ENCODE data around the gene CSNK1G2. TPM values are rescaled to one million over a fixed set of nuclear protein-coding genes. Genes with fewer than 3 reads are reported as not detected.

Gene CSNK1G2
- total and polyA plus RNA-seq, 2 experiments from 2014 or later = 97.7 to 100 TPM

DNA sequence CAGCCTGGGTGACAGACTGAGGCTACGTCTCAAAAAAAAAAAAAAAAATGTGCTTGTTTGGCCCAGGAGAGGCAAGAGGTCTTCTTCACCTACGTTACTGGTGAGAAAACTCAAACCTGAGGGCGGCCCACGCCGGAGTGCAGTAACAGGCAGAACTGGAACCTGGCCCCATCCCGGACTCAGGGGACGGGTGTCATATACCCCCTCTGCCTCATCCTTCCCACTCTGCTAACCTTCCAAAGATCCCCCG is 36.2 kb upstream of the CSNK1G2 start:
- no peaks in the 10 kb centered on the region for H3K27me3 ChIP-seq
- H3K4me3 ChIP-seq = no peak overlapping the region
- no peak for TF ChIP-seq CTCF (IDR thresholded peaks at IDR 0.05; ENCODE audit: low read depth, low read length)
- no peaks in the 10 kb centered on the region for H3K36me3 ChIP-seq
- no peak overlapping the region for H3K27ac ChIP-seq
- no peaks in the 10 kb centered on the region for H3K4me1 ChIP-seq (ENCODE audit: low read depth)
- DNase-seq (ENCODE audit: low read depth in 1 of 2, low spot score in 1 of 2) = no peak
- no peaks in the 10 kb centered on the region for H3K9me3 ChIP-seq (ENCODE audit: low read depth)

DNA sequence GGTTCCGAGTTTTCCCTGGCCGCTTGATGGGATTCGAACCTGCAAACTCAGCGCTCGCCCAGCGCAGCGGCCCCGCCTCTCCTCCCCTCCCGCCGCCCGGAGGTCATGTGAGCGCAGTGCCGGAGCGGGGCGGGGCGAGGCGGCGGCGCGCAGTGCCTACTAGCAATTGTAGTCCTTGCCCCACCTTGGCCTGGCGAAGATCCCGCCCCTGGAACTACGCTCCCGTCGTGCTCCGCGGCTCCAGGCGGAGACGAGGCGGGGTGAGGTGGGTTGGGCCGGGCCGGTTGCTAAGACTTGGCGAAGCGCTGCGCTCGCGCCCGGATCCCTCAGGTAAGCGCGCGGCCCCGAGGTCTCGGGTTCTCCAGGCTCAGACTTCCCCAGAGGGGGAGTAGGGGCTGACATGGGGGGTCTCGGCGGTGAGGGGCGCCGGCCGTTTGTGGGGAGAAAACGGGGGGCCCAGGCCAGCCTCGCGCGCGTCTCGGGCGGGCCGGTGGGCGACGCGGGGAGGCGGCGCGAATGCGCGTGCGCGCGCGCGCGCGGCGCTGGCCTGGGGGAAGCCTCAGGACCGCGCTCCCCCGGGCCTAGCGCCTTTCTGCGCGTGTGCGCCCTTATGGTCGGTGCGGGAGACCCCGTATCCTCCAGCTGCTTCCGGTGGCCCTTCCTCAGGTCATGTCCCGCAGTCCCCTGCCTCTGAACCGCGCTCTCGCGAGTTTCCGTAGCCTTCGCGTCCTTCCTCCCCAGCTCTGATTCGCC is 35.7 kb upstream of the CSNK1G2 start, which contains the start of the genes ADAT3 and SCAMP4:
Gene ADAT3 (plus strand): TSS at position 290 of the 753 bp plus-strand sequence. CDS start 6,649 bp downstream, outside the sequence.
Gene SCAMP4 (plus strand): TSS at position 290 of the 753 bp plus-strand sequence. CDS start 9,621 bp downstream, outside the sequence.
- no peaks in the 10 kb centered on the region for H3K27me3 ChIP-seq
- no peaks in the 10 kb centered on the region for H3K4me1 ChIP-seq (ENCODE audit: low read depth)
- no peaks in the 10 kb centered on the region for H3K9me3 ChIP-seq (ENCODE audit: low read depth)
- no peaks in the 10 kb centered on the region for H3K36me3 ChIP-seq
- H3K27ac ChIP-seq = peak within 1 kb of the TSS; percentile 82
- H3K4me3 ChIP-seq = peak within 1 kb of the TSS; percentile 45
- no peak for TF ChIP-seq CTCF (IDR thresholded peaks at IDR 0.05; ENCODE audit: low read depth, low read length)
- peak; percentile 98 to 100 for DNase-seq (ENCODE audit: low read depth in 1 of 2, low spot score in 1 of 2)

GRCh38 chr19:1905863-1906375 is 35.1 kb upstream of the CSNK1G2 start:
- Histone ChIP-seq H3K36me3 (no peaks in the 10 kb centered on the region), H3K27ac (peak overlapping the region; percentile 82), H3K27me3 (no peaks in the 10 kb centered on the region), H3K4me1 (ENCODE audit: low read depth) (no peaks in the 10 kb centered on the region), H3K4me3 (peak overlapping the region; percentile 45), H3K9me3 (ENCODE audit: low read depth) (no peaks in the 10 kb centered on the region)
- TF ChIP-seq CTCF (IDR thresholded peaks at IDR 0.05; ENCODE audit: low read depth, low read length) = no peak
- DNase-seq (ENCODE audit: low read depth in 1 of 2, low spot score in 1 of 2) = no peak

DNA sequence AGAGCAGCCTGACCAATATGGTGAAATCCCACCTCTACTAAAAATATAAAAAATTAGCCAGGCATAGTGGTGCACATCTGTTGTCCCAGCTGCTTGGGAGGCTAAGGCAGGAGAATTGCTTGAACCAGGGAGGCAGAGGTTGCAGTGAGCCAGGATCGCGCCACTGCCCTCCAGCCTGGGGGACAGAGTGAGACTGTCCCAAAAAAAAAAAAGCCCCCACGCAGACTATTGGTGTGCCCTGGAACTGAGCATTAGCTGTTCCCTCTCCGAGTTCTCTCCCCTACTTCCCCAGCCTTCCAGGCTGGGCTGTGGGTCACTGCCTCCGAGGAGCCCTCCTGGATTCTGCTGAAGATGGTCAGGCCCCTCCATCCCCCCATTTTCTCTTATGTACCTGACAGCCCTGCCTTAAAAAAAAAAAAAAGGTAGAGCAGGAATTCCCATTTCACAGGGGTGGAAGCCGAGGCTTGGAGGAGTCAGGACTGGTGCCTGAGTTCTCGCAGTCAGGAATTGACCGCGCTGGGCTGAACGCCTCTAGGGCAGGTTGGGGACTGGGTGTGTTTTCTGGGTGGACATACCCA is 33.9 kb upstream of the CSNK1G2 start:
- TF ChIP-seq CTCF (IDR thresholded peaks at IDR 0.05; ENCODE audit: low read depth, low read length) = no peak
- H3K4me3 ChIP-seq = no peak overlapping the region
- no peaks in the 10 kb centered on the region for H3K27me3 ChIP-seq
- DNase-seq (ENCODE audit: low read depth in 1 of 2, low spot score in 1 of 2) = no peak
- no peaks in the 10 kb centered on the region for H3K9me3 ChIP-seq (ENCODE audit: low read depth)
- no peaks in the 10 kb centered on the region for H3K36me3 ChIP-seq
- no peak overlapping the region for H3K27ac ChIP-seq
- H3K4me1 ChIP-seq (ENCODE audit: low read depth) = no peaks in the 10 kb centered on the region

DNA sequence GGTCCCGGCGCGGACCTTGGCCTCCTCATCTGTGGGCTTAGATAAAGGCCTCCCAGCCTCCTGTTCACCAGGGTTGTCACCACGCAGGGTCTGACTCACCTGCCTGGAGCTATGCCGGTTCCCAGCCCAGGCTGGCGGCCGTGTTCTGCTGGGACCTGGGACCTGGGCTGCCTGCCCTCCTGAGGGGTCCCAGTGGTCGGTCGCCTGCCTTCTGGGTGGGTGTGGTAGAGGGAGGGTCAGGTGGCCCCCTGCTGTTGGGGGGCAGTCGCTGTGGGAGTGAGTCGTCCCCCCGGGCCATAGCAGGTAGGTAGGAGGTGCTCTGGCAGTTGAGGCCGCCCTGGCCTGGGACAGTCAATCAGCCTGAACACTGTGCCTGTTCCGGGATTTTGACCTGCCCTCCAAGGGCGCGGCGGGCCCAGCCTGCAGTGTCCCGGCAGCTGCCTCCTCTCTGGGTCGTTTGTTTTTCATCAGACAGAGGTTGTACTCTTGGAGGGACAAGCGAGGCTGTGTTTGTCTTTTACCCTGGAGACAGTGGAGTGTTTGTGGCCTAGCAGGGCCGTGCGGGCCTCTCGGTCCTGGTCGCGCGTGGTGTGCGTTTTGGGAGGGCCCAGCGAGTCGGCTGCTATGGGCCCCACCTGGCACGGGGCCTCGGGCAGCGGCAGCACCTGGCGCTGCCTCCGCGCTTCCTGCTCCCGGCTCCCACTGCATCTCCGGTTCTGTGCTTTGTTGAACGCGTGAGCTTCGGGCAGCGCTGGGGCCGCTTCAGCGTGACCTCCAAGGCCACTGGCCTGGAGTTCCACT is 33.2 kb upstream of the CSNK1G2 start:
- Histone ChIP-seq H3K9me3 (ENCODE audit: low read depth) (no peaks in the 10 kb centered on the region), H3K36me3 (peaks cover under 1% of the 10 kb centered on the region), H3K4me1 (ENCODE audit: low read depth) (no peaks in the 10 kb centered on the region), H3K27ac (peak overlapping the region; percentile 6), H3K4me3 (no peak overlapping the region), H3K27me3 (no peaks in the 10 kb centered on the region)
- no peak for DNase-seq (ENCODE audit: low read depth in 1 of 2, low spot score in 1 of 2)
- TF ChIP-seq CTCF (IDR thresholded peaks at IDR 0.05; ENCODE audit: low read depth, low read length) = no peak

Measured in cardiac muscle cell (in vitro differentiated cells and primary cell).